GM12864 (cell line): ENCODE results near the gene GFOD2.
A peak's percentile ranks its signal among the peaks of the same experiment; 100 is the strongest.

ENCODE experiments used
- DNase-seq: peaks from one replicate; pipeline ENCODE4 v3.0.0-alpha.2; 2011; ENCODE audit warnings: low read depth
- H3K4me3 ChIP-seq: 2 replicates; pipeline ENCODE4 v1.5.1; 2011; ENCODE audit warnings: mild to moderate bottlenecking, low read depth, low read length, control low read depth
- CTCF ChIP-seq: IDR thresholded peaks from 2 replicates; pipeline ENCODE4 v1.5.1; 2011; ENCODE audit warnings: low read depth, mild to moderate bottlenecking, moderate library complexity, low read length, control low read depth, inconsistent platforms; ENCODE audit errors: missing control alignments

The GFOD2 gene

GRCh38 chr16:67726106-67727034 lies 7.3 kb upstream of the GFOD2 start:
- no peak overlapping the region for H3K4me3 ChIP-seq
- DNase-seq: no peak
- no peak for TF ChIP-seq CTCF

- TF ChIP-seq CTCF: no peak
- DNase-seq: no peak
- no peak overlapping the region for H3K4me3 ChIP-seq
Measured at GRCh38 chr16:67723911-67724305, 4.8 kb upstream of the GFOD2 start.

GRCh38 chr16:67723151-67723910 lies 4.2 kb upstream of the GFOD2 start:
- DNase-seq: no peak
- no peak for TF ChIP-seq CTCF
- no peak overlapping the region for H3K4me3 ChIP-seq

GRCh38 chr16:67720236-67720635 lies 1.1 kb upstream of the GFOD2 start:
- no peak for TF ChIP-seq CTCF
- no peak for DNase-seq
- peak overlapping the region; percentile 73 for H3K4me3 ChIP-seq

GRCh38 chr16:67719778-67720144 lies 645 bp upstream of the GFOD2 start:
- no peak for DNase-seq
- no peak for TF ChIP-seq CTCF
- H3K4me3 ChIP-seq: peak overlapping the region; percentile 73

- TF ChIP-seq CTCF: no peak
- peak overlapping the region; percentile 73 for H3K4me3 ChIP-seq
- DNase-seq: no peak
Measured at GRCh38 chr16:67718668-67719047, 458 bp downstream of the GFOD2 start.
